ENCODE measurements around the gene ATPAF1. TPM values are rescaled to one million over a fixed set of nuclear protein-coding genes. Genes with fewer than 3 reads are reported as not detected.
A peak's percentile ranks its signal among the peaks of the same experiment; 100 is the strongest.

The ATPAF1 gene
- total and polyA plus RNA-seq, 2 donors from 2014 or later, result 36.4 to 127 TPM

DNA sequence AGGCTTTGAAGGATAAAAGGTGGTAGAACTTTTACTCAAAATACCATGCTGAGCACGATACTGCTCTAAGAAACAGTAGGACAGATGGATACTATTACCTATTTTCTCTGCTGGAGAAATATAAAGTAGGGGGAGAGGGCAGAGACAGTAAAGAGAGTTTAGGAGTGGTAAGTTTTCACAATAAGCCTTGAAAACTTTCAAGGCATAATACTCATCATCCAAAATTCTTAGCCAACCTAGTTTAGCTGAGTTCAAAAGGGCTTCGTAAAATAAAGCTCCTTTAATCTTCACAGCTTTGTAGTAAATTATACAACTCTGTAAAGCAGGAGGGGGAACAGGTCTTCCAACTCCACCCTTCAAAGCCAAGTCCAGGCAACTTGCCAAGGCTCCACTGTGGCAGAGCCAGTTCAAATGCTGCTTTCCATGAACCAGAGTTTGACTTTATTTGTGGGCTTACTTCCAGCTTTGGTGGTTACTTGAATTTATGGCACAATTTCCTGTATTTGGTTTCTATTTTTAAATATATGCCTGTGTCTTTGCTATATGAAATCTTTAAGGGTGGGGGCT, 19.0 kb upstream of the ATPAF1 start:
- no peak for FAIRE-seq

DNA sequence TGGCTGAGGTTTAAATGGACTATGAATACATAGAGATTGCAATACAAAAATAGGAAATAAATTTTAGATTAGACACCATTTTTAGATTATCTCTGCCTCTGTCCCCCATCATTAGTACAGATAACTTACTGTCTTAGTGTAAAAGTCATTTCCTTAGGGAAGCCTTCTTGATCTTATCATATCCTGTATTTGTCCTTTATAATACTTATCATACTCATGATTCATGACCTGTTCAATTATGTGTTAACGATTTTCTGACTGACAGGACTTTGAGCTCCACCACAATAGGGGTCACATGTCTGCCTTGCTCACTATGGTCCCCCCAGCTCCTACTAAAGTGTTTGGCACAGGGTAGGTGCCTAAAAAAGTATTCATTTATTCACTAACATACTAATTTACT, 18.1 kb upstream of the ATPAF1 start:
- H3K4me1 ChIP-seq (ENCODE audit: control insufficient read depth in 2 of 3, insufficient read depth in 2 of 3, low read depth in 1 of 3, low read length in 3 of 3), result peaks cover 0 to 2% (median 0%) of the 10 kb centered on the region in 3 donors
- H3K36me3 ChIP-seq (ENCODE audit: control insufficient read depth in 2 of 3, insufficient read depth in 3 of 3, low read length in 3 of 3), result peaks cover 26 to 80% (median 62%) of the 10 kb centered on the region in 3 donors
- no peak overlapping the region for H3K4me3 ChIP-seq (ENCODE audit: low read length in 3 of 3)
- no peak overlapping the region for H3K9ac ChIP-seq (ENCODE audit: low read length in 3 of 3)
- intact Hi-C loops (cut with DNase I), result no loop called here
- no peak for FAIRE-seq
- H3K27me3 ChIP-seq (ENCODE audit: control insufficient read depth, insufficient read depth, low read length), result no peaks in the 10 kb centered on the region
- no peak for DNase-seq
- TF ChIP-seq, protein P1, sequence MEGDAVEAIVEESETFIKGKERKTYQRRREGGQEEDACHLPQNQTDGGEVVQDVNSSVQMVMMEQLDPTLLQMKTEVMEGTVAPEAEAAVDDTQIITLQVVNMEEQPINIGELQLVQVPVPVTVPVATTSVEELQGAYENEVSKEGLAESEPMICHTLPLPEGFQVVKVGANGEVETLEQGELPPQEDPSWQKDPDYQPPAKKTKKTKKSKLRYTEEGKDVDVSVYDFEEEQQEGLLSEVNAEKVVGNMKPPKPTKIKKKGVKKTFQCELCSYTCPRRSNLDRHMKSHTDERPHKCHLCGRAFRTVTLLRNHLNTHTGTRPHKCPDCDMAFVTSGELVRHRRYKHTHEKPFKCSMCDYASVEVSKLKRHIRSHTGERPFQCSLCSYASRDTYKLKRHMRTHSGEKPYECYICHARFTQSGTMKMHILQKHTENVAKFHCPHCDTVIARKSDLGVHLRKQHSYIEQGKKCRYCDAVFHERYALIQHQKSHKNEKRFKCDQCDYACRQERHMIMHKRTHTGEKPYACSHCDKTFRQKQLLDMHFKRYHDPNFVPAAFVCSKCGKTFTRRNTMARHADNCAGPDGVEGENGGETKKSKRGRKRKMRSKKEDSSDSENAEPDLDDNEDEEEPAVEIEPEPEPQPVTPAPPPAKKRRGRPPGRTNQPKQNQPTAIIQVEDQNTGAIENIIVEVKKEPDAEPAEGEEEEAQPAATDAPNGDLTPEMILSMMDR (IDR thresholded peaks at IDR 0.05; ENCODE audit: borderline replicate concordance, extremely low read depth, insufficient read depth), result no peak
- H3K27ac ChIP-seq (ENCODE audit: low read depth in 2 of 2, low read length in 2 of 2), result no peak overlapping the region
- H3K9me3 ChIP-seq (ENCODE audit: control insufficient read depth in 2 of 3, insufficient read depth in 1 of 3, low read length in 3 of 3), result no peaks in the 10 kb centered on the region

More for the DNA sequence above, 19.0 kb upstream of the ATPAF1 start:
- Histone ChIP-seq H3K27ac (ENCODE audit: low read depth in 2 of 2, low read length in 2 of 2) (peak overlapping the region in 1 of 2 donors; percentile 13), H3K4me3 (ENCODE audit: low read length in 3 of 3) (no peak overlapping the region), H3K36me3 (ENCODE audit: control insufficient read depth in 2 of 3, insufficient read depth in 3 of 3, low read length in 3 of 3) (peaks cover 26 to 77% (median 62%) of the 10 kb centered on the region in 3 donors), H3K9me3 (ENCODE audit: control insufficient read depth in 2 of 3, insufficient read depth in 1 of 3, low read length in 3 of 3) (no peaks in the 10 kb centered on the region), H3K9ac (ENCODE audit: low read length in 3 of 3) (no peak overlapping the region), H3K27me3 (ENCODE audit: control insufficient read depth, insufficient read depth, low read length) (no peaks in the 10 kb centered on the region), H3K4me1 (ENCODE audit: control insufficient read depth in 2 of 3, insufficient read depth in 2 of 3, low read depth in 1 of 3, low read length in 3 of 3) (peaks cover 0 to 2% (median 0%) of the 10 kb centered on the region in 3 donors)
- intact Hi-C loops (cut with DNase I), result no loop called here
- peak in 4 of 5 donors; percentile 17 to 82 (median 54) for DNase-seq
- TF ChIP-seq, protein P1 (IDR thresholded peaks at IDR 0.05; ENCODE audit: borderline replicate concordance, extremely low read depth, insufficient read depth), result no peak

DNA sequence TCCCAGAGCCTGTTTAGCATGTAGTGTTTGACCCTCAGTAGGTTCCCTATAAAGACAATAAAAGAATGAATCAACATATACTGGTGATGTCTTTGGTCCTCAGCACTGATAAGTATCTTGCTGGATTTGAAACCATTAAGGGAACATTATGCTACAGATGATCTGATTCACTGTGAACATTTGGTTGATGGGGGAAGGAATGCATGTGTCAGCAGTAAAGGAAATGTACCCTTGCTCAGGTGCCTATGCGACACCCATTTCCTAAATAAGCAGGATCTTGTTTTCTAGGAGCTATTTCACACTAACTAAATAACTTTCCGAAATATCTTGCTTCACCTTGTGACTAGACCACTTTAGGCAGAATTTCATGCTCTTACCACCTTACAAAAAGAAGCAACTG, 16.5 kb upstream of the ATPAF1 start:
- no peak overlapping the region for H3K4me3 ChIP-seq (ENCODE audit: low read length in 3 of 3)
- intact Hi-C loops (cut with DNase I), result no loop called here
- no peak for DNase-seq
- TF ChIP-seq, protein P1 (IDR thresholded peaks at IDR 0.05; ENCODE audit: borderline replicate concordance, extremely low read depth, insufficient read depth), result no peak
- H3K27me3 ChIP-seq (ENCODE audit: control insufficient read depth, insufficient read depth, low read length), result no peaks in the 10 kb centered on the region
- no peaks in the 10 kb centered on the region for H3K9me3 ChIP-seq (ENCODE audit: control insufficient read depth in 2 of 3, insufficient read depth in 1 of 3, low read length in 3 of 3)
- H3K4me1 ChIP-seq (ENCODE audit: control insufficient read depth in 2 of 3, insufficient read depth in 2 of 3, low read depth in 1 of 3, low read length in 3 of 3), result peaks cover 0 to 2% (median 0%) of the 10 kb centered on the region in 3 donors
- H3K27ac ChIP-seq (ENCODE audit: low read depth in 2 of 2, low read length in 2 of 2), result no peak overlapping the region
- H3K36me3 ChIP-seq (ENCODE audit: control insufficient read depth in 2 of 3, insufficient read depth in 3 of 3, low read length in 3 of 3), result peaks cover 23 to 76% (median 53%) of the 10 kb centered on the region in 3 donors
- FAIRE-seq, result no peak
- no peak overlapping the region for H3K9ac ChIP-seq (ENCODE audit: low read length in 3 of 3)

Measured in kidney (tissue), 14 donors.